DMS79 treated with DMSO at 0.1 percent for 48 hours (cell line): ENCODE results near the gene AKT1.
"Not testable (repeated sequence)": the region's sequence is repeated elsewhere in the genome, so short reads cannot be mapped to it uniquely, and the experiment has no call there.

Source experiments
- DNase-seq: peaks from one replicate; lab custom pipeline; 2025; lab: John Stamatoyannopoulos, UW

The AKT1 gene

GRCh38 chr14:104818714-104819161 lies 23.2 kb upstream of the AKT1 start:
- DNase-seq = no peak

GRCh38 chr14:104817930-104818713 lies 22.6 kb upstream of the AKT1 start:
- DNase-seq = no peak

DNA sequence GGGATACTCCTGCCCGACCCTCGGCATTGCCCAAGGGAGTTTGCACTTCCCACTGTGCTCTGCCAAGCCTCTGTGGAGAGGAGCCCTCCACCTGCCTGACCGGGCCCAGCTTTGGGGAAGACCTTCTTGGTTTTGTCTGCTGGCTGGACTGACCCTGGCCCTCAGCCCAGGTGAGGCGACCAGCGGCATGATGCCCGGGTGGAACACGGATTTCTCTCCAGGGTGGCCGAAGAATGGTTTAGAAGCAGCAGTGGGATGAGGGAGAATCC lies 21.0 kb upstream of the AKT1 start:
- no peak for DNase-seq

GRCh38 chr14:104814701-104815100 lies 19.2 kb upstream of the AKT1 start:
- DNase-seq = not testable (repeated sequence)

DNA sequence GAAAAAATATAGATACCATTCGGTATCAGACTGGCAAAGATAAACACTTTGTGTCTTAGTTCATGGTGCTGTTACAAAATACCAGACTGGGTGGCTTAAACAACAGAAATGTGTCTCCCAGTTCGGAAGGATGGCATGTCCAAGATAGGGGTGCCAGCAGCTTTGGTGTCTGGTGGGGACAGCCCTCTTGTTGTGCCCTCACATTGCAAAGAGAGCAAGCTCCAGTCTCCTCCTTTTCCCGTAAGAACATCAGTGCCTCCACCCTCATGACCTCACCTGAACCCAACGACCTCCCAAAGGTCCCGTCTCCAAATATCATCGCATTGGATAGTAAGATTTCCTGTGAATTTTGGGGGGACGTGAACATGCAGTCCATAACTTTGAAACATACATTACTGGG lies 17.7 kb upstream of the AKT1 start:
- DNase-seq = no peak

- no peak for DNase-seq
Measured at GRCh38 chr14:104810316-104810715, 14.8 kb upstream of the AKT1 start.

DNA sequence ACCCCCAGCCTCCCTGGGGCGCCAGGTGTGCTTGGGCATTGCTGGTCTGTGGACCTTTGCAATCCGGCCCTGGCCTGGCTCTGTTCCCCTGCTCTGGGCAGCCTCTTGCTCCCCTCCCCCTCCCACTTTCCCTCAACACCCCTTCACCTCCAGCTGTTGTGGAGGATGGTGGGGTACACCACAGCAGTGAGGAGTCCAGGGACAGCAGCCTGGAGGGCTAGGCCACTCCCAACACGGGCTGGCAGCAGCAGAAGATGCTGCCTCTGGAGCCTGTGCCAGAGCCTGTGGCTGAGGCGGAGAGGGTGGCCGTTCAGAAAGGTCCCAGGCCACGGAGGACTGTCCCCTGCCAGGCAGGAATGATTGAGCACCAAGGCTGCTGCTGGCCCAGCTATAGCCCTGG lies 12.9 kb upstream of the AKT1 start:
- no peak for DNase-seq

- no peak for DNase-seq
Measured at GRCh38 chr14:104806625-104807465, 11.3 kb upstream of the AKT1 start.

DNA sequence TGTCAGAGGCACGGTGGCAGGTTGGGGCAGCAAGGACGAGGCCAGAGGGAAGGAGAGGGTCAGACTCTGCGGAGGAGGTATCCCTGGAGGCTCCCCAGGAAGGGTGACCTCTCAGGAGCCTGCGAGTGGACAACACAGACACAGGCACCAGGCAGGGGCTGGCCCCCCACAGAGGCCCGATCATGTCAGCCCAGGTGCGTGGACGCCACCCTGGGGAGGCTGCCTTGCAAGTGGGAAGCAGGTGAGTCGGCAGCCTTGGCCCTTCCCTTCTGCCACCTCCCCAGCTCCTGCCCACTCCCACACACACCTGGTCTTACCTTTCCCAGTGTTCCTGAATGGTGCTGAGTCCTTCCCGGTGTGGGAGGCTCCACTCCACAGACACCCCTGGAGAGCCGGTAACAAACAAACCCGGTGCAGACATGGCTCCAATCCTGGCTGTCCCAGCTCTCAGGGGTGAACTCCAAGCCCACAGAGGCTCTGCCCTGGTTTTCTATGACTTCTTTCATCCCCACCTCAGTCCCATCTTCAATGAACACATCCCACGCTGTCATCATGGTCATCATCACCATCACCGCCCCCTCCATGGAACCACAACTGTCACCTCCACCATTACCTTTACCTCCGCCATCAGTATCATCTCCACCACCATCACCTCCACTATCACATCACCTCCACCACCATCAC lies 10.5 kb upstream of the AKT1 start:
- DNase-seq = no peak

- no peak for DNase-seq
Measured at GRCh38 chr14:104805326-104805678, 9.8 kb upstream of the AKT1 start.

DNA sequence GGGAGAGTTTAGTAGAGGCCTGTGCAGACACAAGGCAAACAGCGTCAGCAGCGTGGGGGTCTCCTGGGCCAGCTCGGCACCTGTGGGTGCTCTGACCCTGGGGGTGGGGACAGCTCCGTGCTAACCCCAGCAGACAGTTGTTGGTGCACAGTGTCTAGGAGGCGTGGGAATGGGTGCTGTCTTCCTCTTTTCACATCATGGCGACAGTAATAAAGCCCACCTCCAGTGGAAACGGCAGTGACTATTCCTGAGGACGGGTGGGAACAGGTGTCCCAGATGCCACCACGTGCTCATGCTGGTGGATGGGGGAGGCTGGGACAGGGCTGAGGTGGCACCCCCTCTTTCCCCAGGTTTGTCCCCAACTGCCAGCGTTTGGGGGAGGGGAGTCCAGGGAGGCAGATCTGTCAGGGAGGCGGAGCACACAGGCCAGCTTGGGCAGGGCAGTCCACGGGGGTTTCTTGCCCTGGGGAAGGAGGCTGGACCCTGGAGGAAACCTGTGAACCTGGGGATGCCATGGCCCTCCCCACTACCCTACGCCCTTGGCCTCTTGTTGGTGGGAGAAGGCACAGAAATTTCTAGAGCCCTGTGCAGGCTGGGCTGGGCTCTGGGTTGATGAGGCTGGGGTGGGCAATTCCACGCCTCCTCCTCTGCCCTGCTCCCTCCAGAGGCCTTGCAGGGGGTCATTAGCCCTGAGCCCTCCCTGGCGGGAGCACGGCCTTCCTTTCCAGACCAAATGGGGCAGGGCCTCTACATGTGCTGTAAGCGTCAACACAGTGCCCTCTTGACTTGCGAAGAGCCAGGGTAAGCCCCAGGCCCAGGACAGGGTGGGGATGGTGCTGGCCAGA lies 9.2 kb upstream of the AKT1 start:
- no peak for DNase-seq

DNA sequence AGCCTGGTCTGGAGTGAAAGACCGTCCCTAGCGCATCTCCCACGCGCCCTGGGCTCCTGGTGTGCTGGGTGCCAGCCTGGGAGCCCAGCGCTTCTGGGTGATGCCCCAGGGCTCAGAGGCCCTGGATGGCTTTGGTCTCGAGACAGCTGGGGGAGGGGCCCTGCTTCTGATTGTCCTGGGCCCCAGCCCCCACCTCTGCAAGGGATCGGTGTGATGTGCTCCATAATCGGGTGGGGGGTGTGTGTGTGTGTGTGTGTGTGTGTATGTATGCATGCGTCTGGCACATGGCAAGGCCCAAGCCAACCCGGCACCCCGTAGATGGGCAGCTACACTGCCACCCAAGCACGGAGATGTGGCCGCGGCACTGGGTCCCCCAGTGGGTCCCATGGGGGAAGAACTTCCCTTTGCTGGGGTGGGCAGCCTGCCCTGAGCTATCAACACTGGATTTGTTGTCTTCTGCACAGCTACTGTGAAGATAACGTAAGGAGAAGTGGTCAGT lies 8.4 kb upstream of the AKT1 start:
- no peak for DNase-seq

DNA sequence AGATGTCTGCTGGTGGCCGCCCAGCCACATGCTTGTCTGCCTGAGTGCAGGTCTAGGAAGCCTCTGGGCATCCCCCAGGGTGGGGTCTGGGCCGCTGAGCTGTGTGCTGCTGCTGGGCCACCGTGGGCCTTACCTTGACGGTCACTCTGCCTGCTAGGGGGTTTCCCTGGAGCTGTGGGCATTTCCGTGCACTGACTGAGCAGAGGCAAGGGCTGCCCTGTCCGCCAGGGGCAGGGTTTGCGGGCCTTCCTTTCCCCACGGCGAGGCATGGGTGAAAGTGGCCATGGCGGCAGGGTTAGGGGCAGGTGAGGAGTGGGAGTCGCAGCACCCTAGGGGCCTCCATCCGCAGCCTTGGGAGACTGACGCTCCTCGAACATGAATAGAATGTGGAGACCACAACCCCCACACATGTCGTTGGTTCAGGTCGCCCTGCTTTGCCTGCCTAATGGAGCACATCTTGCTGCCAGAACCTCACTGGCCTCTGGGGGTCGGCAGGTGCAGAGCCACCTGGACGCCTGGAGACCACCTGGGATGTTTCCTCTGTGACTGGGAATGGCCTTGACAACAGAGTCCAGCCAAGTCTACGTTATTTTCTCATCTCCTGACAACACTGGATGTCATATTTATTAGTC lies 7.8 kb upstream of the AKT1 start:
- no peak for DNase-seq

- no peak for DNase-seq
Measured at GRCh38 chr14:104802394-104803184, 7.0 kb upstream of the AKT1 start.

- no peak for DNase-seq
Measured at GRCh38 chr14:104801520-104802393, 6.2 kb upstream of the AKT1 start.

DNA sequence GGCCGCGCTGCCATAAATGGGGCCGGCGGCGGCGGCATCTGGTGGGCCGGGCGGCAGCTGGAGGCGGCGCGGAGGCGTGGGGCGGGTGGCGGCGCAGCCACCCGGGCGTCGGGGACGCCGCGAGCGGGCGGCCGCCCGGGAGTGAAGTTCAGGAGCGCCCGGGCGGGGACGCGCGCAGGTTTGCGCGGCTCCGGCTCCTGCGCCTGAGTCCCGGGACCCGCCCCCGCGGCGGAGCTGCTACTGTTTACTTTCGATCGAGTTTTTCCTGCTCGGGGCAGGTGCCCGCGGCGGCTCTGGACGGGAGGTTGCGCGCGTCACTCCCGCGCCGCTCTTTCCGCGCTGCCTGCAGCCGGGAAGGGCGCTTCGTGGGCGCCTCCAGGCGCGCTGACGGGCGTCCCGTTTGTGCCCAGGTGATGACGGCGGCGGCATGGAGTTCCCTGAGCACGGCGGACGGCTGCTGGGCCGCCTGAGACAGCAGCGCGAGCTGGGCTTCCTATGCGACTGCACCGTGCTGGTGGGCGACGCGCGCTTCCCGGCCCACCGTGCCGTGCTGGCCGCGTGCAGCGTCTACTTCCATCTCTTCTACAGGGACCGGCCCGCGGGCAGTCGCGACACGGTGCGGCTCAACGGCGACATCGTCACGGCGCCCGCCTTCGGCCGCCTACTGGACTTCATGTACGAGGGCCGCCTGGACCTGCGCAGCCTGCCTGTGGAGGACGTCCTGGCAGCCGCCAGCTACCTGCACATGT lies 5.4 kb upstream of the AKT1 start, which contains the start of gene ZBTB42:
Gene ZBTB42, plus strand, starts transcription at position 331 of the 749 bp plus-strand sequence. Its CDS starts 97 bp downstream, at position 428.
- DNase-seq = peak; percentile 69

- DNase-seq = peak; percentile 23
Measured at GRCh38 chr14:104800015-104800770, 4.6 kb upstream of the AKT1 start.
